Activated naive CD8-positive, alpha-beta T cell treated with anti-CD3 and anti-CD28 coated beads, Interleukin-2, amount 10 ng/mL, durations not matched to agents 7 days and 5 days (primary cell): ENCODE measurements around the gene FOXL3. TPM values are rescaled to one million over a fixed set of nuclear protein-coding genes. Genes with fewer than 3 reads are reported as not detected.
"Not testable (repeated sequence)": the region's sequence is repeated elsewhere in the genome, so short reads cannot be mapped to it uniquely, and the experiment has no call there.

ENCODE experiments used
- ATAC-seq: fragments of 150-1000 bp; cut with Tn5 transposase; one replicate; pipeline ENCODE4 v1.10.0; 2021; ENCODE audit warnings: low read depth, moderate library complexity
- POLR2A ChIA-PET: fragments of 350-600 bp; sonication (Branson Sonifier 250); formaldehyde crosslinking; loops from one replicate; lab custom pipeline; 2021; ENCODE audit warnings: antibody characterized with exemption; lab: Charles Lee
- DNase-seq: peaks from one replicate; pipeline ENCODE4 v3.0.0; 2021
- H3K27ac Mint-ChIP-seq: one replicate; pipeline ENCODE4 v1.8.0; 2022; ENCODE audit warnings: mild to moderate bottlenecking, mixed read lengths
- H3K27me3 Mint-ChIP-seq: one replicate; pipeline ENCODE4 v1.8.0; 2022; ENCODE audit warnings: mild to moderate bottlenecking, moderate library complexity, mixed read lengths
- H3K36me3 Mint-ChIP-seq: one replicate; pipeline ENCODE4 v1.8.0; 2021; ENCODE audit warnings: mild to moderate bottlenecking, mixed read lengths
- H3K4me1 Mint-ChIP-seq: one replicate; pipeline ENCODE4 v1.8.0; 2021; ENCODE audit warnings: mixed read lengths
- H3K4me3 Mint-ChIP-seq: one replicate; pipeline ENCODE4 v1.8.0; 2022; ENCODE audit warnings: mild to moderate bottlenecking, moderate library complexity, mixed read lengths
- H3K9me3 Mint-ChIP-seq: one replicate; pipeline ENCODE4 v1.8.0; 2021; ENCODE audit warnings: mixed read lengths
- total RNA-seq, 2 experiments: library from RNA; stranded (reverse); gene quantifications; one replicate each; pipeline ENCODE4 v1.2.3, GENCODE V29; 2021

FOXL3 gene
- total RNA-seq, 2 experiments from 2014 or later: not detected

GRCh38 chr7:259191-259505, 30.8 kb upstream of the FOXL3 start:
- POLR2A ChIA-PET: no interaction called here
- Mint-ChIP-seq H3K4me3 (no peak overlapping the region), H3K36me3 (no peaks in the 10 kb centered on the region), H3K4me1 (peaks cover 2% of the 10 kb centered on the region), H3K27me3 (no peaks in the 10 kb centered on the region), H3K9me3 (peaks cover 7% of the 10 kb centered on the region), H3K27ac (peak overlapping the region; percentile 3)
- ATAC-seq (no peak), DNase-seq (no peak)

GRCh38 chr7:259751-260405, 30.1 kb upstream of the FOXL3 start:
- no peak for DNase-seq
- H3K27ac Mint-ChIP-seq: no peak overlapping the region
- H3K27me3 Mint-ChIP-seq: no peaks in the 10 kb centered on the region
- POLR2A ChIA-PET: no interaction called here
- H3K4me3 Mint-ChIP-seq: no peak overlapping the region
- no peak for ATAC-seq
- H3K9me3 Mint-ChIP-seq: peaks cover 7% of the 10 kb centered on the region
- peaks cover 2% of the 10 kb centered on the region for H3K4me1 Mint-ChIP-seq
- no peaks in the 10 kb centered on the region for H3K36me3 Mint-ChIP-seq

- no peak for DNase-seq
- no peak overlapping the region for H3K27ac Mint-ChIP-seq
- POLR2A ChIA-PET: no interaction called here
These were observed 29.3 kb upstream of the FOXL3 start for GRCh38 chr7:260441-261281.

GRCh38 chr7:261341-262250, 28.4 kb upstream of the FOXL3 start:
- ATAC-seq: no peak
- no peak for DNase-seq
- H3K27ac Mint-ChIP-seq: no peak overlapping the region
- H3K9me3 Mint-ChIP-seq: peaks cover 7% of the 10 kb centered on the region
- no peak overlapping the region for H3K4me3 Mint-ChIP-seq
- POLR2A ChIA-PET: no interaction called here
- peaks cover 2% of the 10 kb centered on the region for H3K4me1 Mint-ChIP-seq
- H3K27me3 Mint-ChIP-seq: no peaks in the 10 kb centered on the region
- H3K36me3 Mint-ChIP-seq: no peaks in the 10 kb centered on the region

More at GRCh38 chr7:260441-261281, 29.3 kb upstream of the FOXL3 start:
- Mint-ChIP-seq H3K9me3 (peaks cover 7% of the 10 kb centered on the region), H3K4me3 (no peak overlapping the region), H3K4me1 (peaks cover 2% of the 10 kb centered on the region), H3K36me3 (no peaks in the 10 kb centered on the region), H3K27me3 (no peaks in the 10 kb centered on the region)
- ATAC-seq: no peak

GRCh38 chr7:262251-262572, 27.8 kb upstream of the FOXL3 start:
- no peak for ATAC-seq
- peaks cover 7% of the 10 kb centered on the region for H3K9me3 Mint-ChIP-seq
- H3K4me3 Mint-ChIP-seq: no peak overlapping the region
- peaks cover 2% of the 10 kb centered on the region for H3K4me1 Mint-ChIP-seq
- H3K27me3 Mint-ChIP-seq: no peaks in the 10 kb centered on the region
- DNase-seq: no peak
- H3K36me3 Mint-ChIP-seq: no peaks in the 10 kb centered on the region
- H3K27ac Mint-ChIP-seq: no peak overlapping the region
- POLR2A ChIA-PET: no interaction called here

DNA sequence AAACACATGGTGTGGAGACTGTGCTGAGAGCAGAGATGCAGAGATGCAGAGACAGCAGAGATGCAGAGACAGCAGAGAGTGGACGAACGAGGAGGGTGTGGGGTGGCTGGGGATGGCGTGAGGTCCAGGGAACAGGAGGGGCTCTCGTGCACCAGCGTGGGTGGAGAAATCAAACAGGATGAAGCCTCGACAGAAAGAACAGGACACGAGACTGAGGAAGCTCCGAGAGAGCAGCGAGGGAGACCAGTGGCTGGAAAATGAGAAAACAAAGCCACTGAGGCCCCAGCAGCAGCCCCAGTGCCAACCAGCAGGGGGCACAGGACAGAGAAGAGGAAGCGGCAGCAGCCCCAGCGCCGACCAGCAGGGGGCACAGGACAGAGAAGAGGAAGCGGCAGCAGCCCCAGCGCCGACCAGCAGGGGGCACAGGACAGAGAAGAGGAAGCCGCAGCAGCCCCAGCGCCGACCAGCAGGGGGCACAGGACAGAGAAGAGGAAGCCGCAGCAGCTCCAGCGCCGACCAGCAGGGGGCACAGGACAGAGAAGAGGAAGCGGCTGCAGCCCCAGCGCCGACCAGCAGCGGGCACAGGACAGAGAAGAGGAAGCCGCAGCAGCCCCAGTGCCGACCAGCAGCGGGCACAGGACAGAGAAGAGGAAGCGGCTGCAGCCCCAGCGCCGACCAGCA, 27.2 kb upstream of the FOXL3 start:
- ATAC-seq, H3K4me3 Mint-ChIP-seq, POLR2A ChIA-PET, H3K9me3 Mint-ChIP-seq, H3K27ac Mint-ChIP-seq, H3K36me3 Mint-ChIP-seq, H3K27me3 Mint-ChIP-seq, H3K4me1 Mint-ChIP-seq: not testable (repeated sequence)
- peak; percentile 74 for DNase-seq

- H3K36me3 Mint-ChIP-seq, H3K27me3 Mint-ChIP-seq, H3K4me1 Mint-ChIP-seq, H3K4me3 Mint-ChIP-seq, H3K9me3 Mint-ChIP-seq, POLR2A ChIA-PET, H3K27ac Mint-ChIP-seq, ATAC-seq: not testable (repeated sequence)
- DNase-seq: peak; percentile 56
These were observed 26.3 kb upstream of the FOXL3 start for GRCh38 chr7:263483-264351.

- POLR2A ChIA-PET: no interaction called here
- no peaks in the 10 kb centered on the region for H3K4me1 Mint-ChIP-seq
- H3K9me3 Mint-ChIP-seq: peaks cover 7% of the 10 kb centered on the region
- no peak overlapping the region for H3K27ac Mint-ChIP-seq
- H3K36me3 Mint-ChIP-seq: no peaks in the 10 kb centered on the region
- no peak for ATAC-seq
- no peaks in the 10 kb centered on the region for H3K27me3 Mint-ChIP-seq
- DNase-seq: no peak
- H3K4me3 Mint-ChIP-seq: no peak overlapping the region
These were observed 25.3 kb upstream of the FOXL3 start for GRCh38 chr7:264541-265191.

GRCh38 chr7:265192-265997, 24.6 kb upstream of the FOXL3 start:
- Mint-ChIP-seq H3K4me1 (no peaks in the 10 kb centered on the region), H3K4me3 (no peak overlapping the region), H3K36me3 (no peaks in the 10 kb centered on the region), H3K27me3 (no peaks in the 10 kb centered on the region), H3K9me3 (peaks cover 7% of the 10 kb centered on the region), H3K27ac (no peak overlapping the region)
- POLR2A ChIA-PET: no interaction called here
- ATAC-seq (peak; percentile 19), DNase-seq (no peak)

GRCh38 chr7:265998-266850, 23.7 kb upstream of the FOXL3 start:
- POLR2A ChIA-PET: no interaction called here
- H3K27me3 Mint-ChIP-seq: no peaks in the 10 kb centered on the region
- DNase-seq (no peak), ATAC-seq (no peak)
- peaks cover 7% of the 10 kb centered on the region for H3K9me3 Mint-ChIP-seq
- no peak overlapping the region for H3K4me3 Mint-ChIP-seq
- H3K36me3 Mint-ChIP-seq: no peaks in the 10 kb centered on the region
- H3K27ac Mint-ChIP-seq: no peak overlapping the region
- H3K4me1 Mint-ChIP-seq: no peaks in the 10 kb centered on the region
